Measurements from ENCODE around the gene SPAG9. TPM values are rescaled to one million over a fixed set of nuclear protein-coding genes. Genes with fewer than 3 reads are reported as not detected.

The SPAG9 gene
- total and polyA plus RNA-seq, 2 of the 8 experiments (the other 6 are each of a cell fraction or from before 2014, with no cell fraction given), result 9.8 to 63.8 TPM

- H2AK5ac ChIP-seq (ENCODE audit: low read depth, low read length), result no peak overlapping the region
- DNase-seq (ENCODE audit: low read depth in 1 of 2, low spot score in 2 of 2) (peak in 1 of 2 experiments; percentile 39), FAIRE-seq (no peak)
- no peak overlapping the region for H4K5ac ChIP-seq (ENCODE audit: insufficient read length, low read depth, low read length)
- H2BK5ac ChIP-seq (ENCODE audit: low read depth, low read length), result peak overlapping the region; percentile 72; the same call in 1 of the 2 replicates
- H4K91ac ChIP-seq (replicated peaks; ENCODE audit: insufficient read length, low read length), result peak overlapping the region; percentile 89
- no peak overlapping the region for H3K4me3 ChIP-seq (ENCODE audit: extremely low read depth in 1 of 4, insufficient read depth in 2 of 4, low read depth in 3 of 4, low read length in 4 of 4)
- H3K14ac ChIP-seq (ENCODE audit: insufficient read length), result no peak overlapping the region
- H3K9ac ChIP-seq (replicated peaks in 1 of 4; ENCODE audit: extremely low read depth in 1 of 4, low read depth in 3 of 4, low read length in 3 of 4), result no peak overlapping the region
- H2BK120ac ChIP-seq (replicated peaks; ENCODE audit: low read depth, low read length), result no peak overlapping the region
- no peak overlapping the region for H2BK15ac ChIP-seq (ENCODE audit: low read length)
- H3K4me1 ChIP-seq (replicated peaks in 1 of 4; ENCODE audit: control insufficient read depth in 3 of 4, insufficient read depth in 4 of 4, low read length in 3 of 4), result peaks cover 3 to 36% (median 22%) of the 10 kb centered on the region in 4 experiments
- 78% methylated on average over 6 of the region's 6 CpGs; no CpG with 5 or more reads in 1 of the 2 experiments for WGBS, 2 experiments (ENCODE audit: extremely low coverage in 1 of 2, insufficient coverage in 1 of 2, insufficient read length in 1 of 2, insufficient replicate concordance in 2 of 2, low coverage in 1 of 2, low lambda C conversion rate in 2 of 2, missing lambda C conversion rate in 1 of 2)
- H3K18ac ChIP-seq (ENCODE audit: extremely low read depth, low read length), result no peak overlapping the region
- peak overlapping the region; percentile 63; the same call in 1 of the 2 replicates for H2BK12ac ChIP-seq (ENCODE audit: low read depth, low read length)
- no peak overlapping the region for H3K27ac ChIP-seq (ENCODE audit: low read depth, low read length)
- no peak overlapping the region for H3K23ac ChIP-seq (ENCODE audit: insufficient read length)
- H3K4ac ChIP-seq (replicated peaks; ENCODE audit: insufficient read length, low read depth, low read length), result no peak overlapping the region
- H4K8ac ChIP-seq (ENCODE audit: extremely low read depth, insufficient read depth, low read length), result no peak overlapping the region
- H3K9me3 ChIP-seq (ENCODE audit: insufficient read depth in 2 of 2, low read depth in 1 of 2, low read length in 1 of 2), result no peaks in the 10 kb centered on the region
- no peak for TF ChIP-seq CREB1 (IDR thresholded peaks at IDR 0.05)
- no peaks in the 10 kb centered on the region for H4K20me1 ChIP-seq (replicated peaks in 1 of 2; ENCODE audit: control insufficient read depth in 1 of 2, insufficient read depth in 2 of 2, low read length in 2 of 2)
- H3K79me2 ChIP-seq (ENCODE audit: control insufficient read depth in 1 of 2, insufficient read depth in 2 of 2, low read length in 2 of 2), result no peaks in the 10 kb centered on the region
- no peaks in the 10 kb centered on the region for H3K79me1 ChIP-seq (ENCODE audit: low read depth, low read length)
- no peaks in the 10 kb centered on the region for H3K36me3 ChIP-seq (ENCODE audit: control insufficient read depth in 2 of 4, insufficient read depth in 4 of 4, low read length in 3 of 4)
- H3K56ac ChIP-seq (replicated peaks; ENCODE audit: insufficient read length, low read depth, low read length), result no peak overlapping the region
- CTCF ChIA-PET (ENCODE audit: partially characterized antibody), result interaction anchor here (0.6 to 21.7 kb wide), 11 partner anchors 11 to 192 kb away, joined by 3 to 735 read pairs (median 4); partner anchors contain the start of gene TOB1
- POLR2A ChIA-PET (ENCODE audit: partially characterized antibody), result interaction anchor here (1.2 to 21.0 kb wide), 2 partner anchors 18 to 90 kb away, joined by 4 to 308 read pairs; partner anchors contain the start of gene TOB1
- H3K27me3 ChIP-seq (replicated peaks in 1 of 4; ENCODE audit: control insufficient read depth in 3 of 4, extremely low read depth in 1 of 4, insufficient read depth in 3 of 4, low read length in 3 of 4), result no peaks in the 10 kb centered on the region
- peak overlapping the region; percentile 84; the same call in 1 of the 2 replicates for H2BK20ac ChIP-seq (ENCODE audit: low read length)
- H2AFZ ChIP-seq (ENCODE audit: low read length), result no peak overlapping the region
- no peak overlapping the region for H3K4me2 ChIP-seq (ENCODE audit: insufficient read depth in 1 of 2, low read depth in 2 of 2, low read length in 2 of 2)
- H3K23me2 ChIP-seq (ENCODE audit: low read depth, low read length), result no peaks in the 10 kb centered on the region
These were observed 167.8 kb downstream of the SPAG9 start for GRCh38 chr17:50952889-50953288.

Data from H1 (cell line).